ENCODE results near the gene MTFR1L.

The MTFR1L gene

DNA sequence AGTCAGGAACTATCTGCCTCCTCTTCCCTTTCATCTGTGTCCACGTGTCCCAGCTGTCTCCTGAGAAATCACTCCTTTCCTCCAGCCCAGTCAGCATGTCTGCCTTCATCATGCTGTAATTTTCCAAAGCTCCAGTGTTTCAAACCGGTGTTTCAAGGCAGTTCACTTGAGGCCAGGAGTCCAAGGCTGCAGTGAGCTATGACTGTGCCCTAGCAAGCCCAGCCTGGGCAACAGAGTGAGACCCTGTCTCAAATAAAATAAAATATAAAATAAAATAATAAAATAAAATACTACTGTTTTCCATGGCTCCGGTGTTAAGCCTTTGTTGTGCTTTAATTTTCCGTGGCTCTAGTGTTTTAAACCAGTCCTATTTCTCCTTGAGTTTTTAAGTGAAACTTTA is 27.6 kb upstream of the MTFR1L start:
- no peak for DNase-seq

GRCh38 chr1:25793585-25794170 is 26.1 kb upstream of the MTFR1L start:
- DNase-seq, result no peak

DNA sequence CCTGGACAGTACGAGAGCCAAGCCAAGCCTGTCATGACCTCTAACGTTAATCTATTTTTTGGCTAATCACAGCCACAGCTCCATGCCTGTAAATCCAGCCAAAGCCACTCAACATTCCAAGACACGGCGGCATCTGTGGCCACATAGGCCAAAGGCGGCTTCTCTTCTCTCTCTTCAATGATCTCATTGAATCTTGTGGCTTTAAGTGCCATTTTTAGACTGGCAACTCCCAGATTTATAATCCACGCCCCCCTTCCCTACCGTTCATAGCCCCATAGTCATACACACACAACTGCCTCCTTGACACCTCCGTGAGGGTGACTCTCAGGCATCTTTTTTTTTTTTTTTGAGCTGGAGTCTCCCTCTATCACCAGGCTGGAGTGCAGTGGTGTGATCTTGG is 25.4 kb upstream of the MTFR1L start:
- DNase-seq, result no peak

DNA sequence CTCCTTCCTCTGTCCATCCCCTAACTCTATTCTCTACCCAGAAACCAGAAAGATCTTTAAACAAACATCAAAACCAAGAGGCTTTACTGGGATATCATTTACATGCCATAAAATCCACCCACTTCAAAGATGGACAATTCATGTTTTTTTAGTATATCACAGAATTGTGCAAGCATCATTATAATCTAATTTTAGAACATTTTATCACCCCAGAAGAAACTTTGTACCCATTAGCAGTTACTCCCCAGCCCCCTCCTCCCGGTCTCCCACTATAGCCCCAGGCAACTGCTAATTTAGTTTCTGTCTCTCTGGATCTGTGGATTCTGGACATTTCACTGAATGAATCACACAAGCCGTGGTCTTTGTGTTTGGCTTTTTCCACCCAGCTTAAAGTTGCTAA is 24.5 kb upstream of the MTFR1L start:
- no peak for DNase-seq

DNA sequence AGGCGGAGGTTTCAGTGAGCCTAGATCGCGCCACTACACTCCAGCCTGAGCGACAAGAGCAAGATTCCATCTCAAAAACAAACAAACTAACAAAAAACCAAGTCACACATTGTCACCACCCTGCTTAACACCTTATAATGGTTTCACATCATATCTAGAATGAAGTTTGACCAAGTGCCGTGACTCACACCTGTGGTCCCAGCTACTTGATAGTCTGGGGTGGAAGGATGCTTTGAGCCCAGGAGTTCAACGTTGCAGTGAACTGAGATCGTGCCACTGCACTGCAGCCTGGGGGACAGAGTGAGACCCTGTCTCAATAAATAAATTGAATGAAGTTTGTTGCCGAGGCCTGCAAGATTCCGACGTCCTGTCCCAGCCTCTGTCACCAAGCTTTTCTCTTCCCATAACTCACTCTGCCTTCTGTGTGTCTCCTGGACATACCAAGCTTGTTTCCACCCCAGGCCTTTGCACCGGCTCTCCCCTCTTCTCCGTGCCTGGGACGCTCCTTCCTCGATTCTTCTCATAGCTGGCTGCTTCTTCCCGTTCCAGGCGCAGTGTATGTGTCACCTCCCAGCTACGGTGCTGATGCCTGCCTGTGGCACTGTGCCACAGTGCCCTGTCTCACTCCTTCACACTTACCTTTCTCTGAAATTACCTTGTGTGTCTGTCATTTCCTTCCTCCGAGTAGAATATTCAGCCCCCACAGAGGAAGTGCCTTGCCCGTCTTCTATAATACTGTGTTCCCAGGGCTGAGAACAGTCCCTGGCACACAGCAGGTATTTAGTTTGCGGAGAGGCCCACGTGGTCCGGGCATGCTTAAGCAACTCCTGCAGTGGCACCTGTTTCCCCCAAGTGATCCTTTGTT is 23.6 kb upstream of the MTFR1L start:
- no peak for DNase-seq

DNA sequence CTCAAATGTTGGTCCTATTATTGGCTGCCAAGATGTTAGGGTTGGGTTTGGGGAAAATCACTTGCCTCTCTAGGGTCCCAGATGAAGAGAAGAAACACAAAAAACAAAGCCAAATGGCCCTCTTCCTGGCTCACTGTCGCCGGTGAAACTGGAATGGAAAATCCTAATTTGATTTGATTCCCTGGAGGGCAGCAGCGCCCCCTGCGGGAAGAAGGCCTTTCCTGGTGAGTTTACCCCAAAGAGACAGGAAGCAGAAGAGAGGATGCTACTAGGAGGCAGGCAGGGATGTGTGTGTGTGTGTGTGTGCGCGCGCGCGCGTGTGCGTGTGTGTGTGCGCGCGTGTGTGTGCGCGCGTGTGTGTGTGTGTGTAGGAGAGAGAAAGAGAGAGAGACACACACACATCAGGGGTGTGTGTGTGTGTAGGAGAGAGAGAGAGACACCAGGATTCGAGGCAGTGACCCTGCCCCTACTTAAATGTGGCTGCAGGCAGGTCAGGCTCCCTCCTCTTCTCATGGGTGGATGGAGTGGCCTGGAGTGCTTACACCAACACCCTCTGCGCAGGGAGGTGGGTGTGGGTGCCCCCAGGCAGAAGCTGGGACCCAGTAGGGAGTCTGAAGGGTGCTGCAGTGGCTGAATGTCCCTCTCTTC is 22.8 kb upstream of the MTFR1L start:
- peak; percentile 56 for DNase-seq

GRCh38 chr1:25797939-25798338 is 21.8 kb upstream of the MTFR1L start:
- DNase-seq, result no peak

DNA sequence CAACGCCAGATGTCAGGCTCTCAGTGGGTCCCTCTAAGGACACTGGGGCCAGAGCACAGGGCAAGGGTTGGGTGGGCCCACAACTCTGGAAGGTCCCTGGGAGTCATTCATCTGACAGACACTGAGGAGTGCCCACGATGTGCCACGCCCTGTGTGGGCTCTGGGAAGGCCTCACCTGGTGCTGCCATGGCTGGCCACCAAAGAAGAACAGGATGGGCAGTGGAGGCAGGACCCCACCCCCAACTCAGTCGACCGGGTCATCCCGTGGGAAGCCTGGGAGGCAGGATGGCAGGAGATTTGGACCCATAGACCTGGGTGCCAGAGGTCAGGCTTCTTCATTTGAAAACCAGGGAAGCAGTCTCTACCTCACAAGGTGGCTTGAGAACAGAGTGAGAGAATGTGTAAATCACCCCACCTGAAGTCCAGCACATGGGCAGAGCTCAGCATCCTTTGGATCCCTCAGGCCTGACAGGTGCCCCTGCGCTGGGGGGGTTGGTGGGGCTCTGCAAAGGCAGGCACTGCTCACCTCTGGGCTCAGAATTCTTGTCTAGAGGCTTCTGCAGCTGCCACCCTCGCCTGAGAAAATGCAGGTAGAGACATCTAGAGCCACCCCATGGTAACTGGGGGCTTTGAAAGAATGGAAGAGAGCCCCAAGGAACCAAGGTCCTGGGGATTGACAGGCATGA is 20.9 kb upstream of the MTFR1L start:
- DNase-seq, result no peak

DNA sequence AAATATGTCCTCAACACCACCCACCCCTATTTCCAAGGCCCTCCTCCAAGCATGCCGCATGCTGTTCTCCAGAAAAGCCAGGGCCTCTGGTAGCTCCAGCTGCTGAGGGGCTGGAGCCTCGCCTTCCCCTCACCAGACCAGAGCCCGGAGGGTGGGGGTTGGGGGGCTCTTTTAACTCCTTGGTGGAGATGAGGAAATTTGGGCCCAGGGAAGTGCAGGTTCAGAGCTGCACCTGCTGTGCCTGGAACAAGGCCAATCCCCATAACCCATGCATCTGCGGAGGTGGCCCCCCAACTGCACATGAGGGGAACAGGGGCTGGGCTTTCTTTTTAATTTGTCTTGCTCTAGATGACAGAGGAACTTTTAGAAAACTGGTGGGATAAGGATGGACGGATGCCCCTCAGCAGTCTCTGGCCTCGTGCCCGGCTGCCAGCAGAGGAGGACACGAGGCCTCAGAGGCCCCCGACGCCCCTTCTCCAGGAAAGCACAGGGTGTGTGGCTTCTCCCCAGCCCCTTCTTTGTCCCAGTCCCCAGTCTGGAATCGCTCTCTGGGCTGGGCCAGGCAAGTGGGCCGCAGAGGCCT is 20.3 kb upstream of the MTFR1L start:
- DNase-seq, result no peak

DNA sequence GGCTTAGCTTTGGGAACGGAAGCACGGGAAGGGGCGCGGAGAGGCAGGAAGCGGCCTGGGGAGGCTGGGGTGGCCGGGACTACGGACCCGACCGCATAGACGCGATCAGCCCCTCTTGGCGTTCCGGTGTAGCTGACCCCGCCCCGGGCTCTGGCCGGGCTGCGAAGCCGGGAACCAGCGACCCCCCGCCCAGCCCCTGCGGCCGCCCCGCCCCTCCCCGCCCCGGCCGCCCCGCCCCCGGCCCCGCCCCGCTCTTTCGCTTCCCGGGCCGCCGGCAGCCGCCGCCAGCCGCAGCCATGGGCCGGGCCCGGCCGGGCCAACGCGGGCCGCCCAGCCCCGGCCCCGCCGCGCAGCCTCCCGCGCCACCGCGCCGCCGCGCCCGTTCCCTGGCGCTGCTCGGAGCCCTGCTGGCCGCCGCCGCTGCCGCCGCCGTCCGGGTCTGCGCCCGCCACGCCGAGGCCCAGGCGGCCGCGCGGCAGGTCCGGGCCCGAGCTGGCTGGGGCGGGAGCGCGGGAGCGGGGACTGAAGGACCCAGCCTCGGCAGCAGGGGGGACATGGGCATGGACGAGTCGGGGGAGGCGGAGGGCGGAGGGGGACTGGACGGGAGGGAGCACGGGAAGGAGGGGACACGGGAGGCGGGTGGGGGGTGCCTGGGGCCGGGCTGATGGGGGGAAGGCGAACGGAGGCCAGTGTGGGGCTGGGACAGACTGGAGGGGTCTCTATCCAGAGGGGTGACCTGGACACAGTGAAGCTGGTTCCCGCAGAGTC is 19.6 kb upstream of the MTFR1L start, which contains the start of gene SELENON:
Gene SELENON, plus strand, starts transcription at position 259 of the 768 bp plus-strand sequence. Its CDS starts 38 bp downstream, at position 297.
- DNase-seq, result no peak

GRCh38 chr1:25800703-25801377 is 18.9 kb upstream of the MTFR1L start:
- no peak for DNase-seq

GRCh38 chr1:25802915-25803314 is 16.8 kb upstream of the MTFR1L start:
- DNase-seq, result no peak

DNA sequence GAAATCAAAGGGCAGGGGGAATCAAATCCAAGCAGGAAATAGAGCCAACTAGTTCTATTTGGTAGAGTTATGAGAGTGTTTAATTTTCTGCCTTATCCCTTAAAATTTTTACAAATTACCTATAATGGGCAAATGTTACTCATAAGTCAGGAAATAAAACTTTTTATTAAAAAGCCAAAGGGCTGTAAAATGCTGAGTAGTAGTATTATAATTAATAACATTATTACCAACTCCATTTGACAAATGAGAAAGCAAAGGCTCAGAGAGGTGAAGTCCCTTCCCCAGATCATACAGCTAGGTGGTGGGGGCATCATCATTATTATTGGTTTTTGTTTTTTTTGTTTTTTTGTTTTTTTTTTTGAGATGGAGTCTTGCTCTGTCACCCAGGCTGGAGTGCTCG is 16.4 kb upstream of the MTFR1L start:
- DNase-seq, result no peak

- no peak for DNase-seq
Observed at GRCh38 chr1:25804244-25804963, 15.3 kb upstream of the MTFR1L start.

- no peak for DNase-seq
Observed at GRCh38 chr1:25804964-25805862, 14.5 kb upstream of the MTFR1L start.

GRCh38 chr1:25805863-25806225 is 13.9 kb upstream of the MTFR1L start:
- no peak for DNase-seq

DNA sequence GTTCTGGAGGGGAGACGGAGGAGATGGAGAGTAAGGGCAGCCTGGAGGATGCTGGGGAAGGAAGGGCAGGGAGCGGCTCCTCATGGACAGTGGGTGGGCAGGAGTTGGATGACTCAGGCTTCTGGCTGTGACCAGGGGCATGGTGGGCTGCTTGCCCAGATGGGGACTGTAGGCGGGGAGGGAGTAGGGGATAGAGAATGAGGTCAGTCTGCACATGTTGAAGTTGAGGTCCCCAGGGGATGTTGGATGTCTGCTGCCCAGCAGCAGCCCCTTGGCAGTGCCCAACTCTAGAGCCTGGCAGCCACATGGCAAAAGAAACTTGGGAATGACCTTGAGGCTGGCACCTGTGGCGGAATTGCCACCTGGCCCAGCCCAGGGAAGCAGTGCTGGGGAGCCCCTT is 13.3 kb upstream of the MTFR1L start:
- no peak for DNase-seq

DNA sequence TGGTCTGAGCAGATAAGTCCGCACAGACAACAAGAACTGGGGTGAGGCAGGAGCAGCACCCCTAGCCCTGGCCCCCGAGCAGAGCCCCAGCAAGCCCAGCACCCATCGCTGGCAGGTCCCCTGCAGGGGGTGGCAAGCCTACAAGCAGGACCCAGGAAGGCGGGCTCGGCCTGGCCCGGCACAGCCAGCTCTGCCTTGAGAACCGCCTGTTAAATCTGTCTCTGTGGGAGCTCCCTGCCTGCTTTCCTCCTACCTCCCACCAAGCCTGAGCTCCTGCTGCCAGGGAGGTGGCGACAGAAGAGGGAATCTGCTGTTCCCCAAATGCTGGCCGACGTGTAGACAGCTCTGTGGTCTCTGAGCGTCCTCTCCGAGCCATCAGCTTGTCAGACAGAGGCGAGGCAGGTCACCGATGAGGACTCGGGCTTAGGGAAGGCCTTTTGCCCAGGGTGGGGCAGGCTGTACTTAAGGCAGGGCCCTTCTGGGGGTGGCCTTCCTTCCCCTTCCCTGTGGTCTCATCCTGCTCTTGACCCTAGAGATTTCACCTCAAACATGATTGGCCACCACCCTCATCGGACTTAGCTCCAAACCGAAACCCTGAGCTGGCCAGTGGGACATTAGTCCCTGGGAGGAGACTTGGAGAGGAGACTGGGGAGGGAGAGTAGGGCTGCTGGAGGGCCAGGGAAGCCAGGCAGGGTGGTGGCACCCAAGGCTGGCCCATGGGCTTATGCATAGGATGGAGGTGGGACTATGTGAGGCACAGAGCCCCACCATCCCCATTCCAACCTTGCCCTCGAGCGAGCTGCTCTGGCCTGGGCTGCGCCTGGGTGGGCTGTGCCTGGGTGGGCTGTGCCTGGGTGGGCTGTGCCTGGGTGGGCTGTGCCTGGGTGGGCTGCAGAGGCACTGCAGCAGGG is 12.0 kb upstream of the MTFR1L start:
- no peak for DNase-seq

Measured in NCI-H748 treated with DMSO at 0.1 percent for 48 hours (cell line).